Activated naive CD8-positive, alpha-beta T cell treated with anti-CD3 and anti-CD28 coated beads, Interleukin-2, amount 50 U/mL, for 24 hours (primary cell): Measurements from ENCODE around the gene KCNMB2.
"Not testable (repeated sequence)": the region's sequence is repeated elsewhere in the genome, so short reads cannot be mapped to it uniquely, and the experiment has no call there.

Experiments used
- ATAC-seq: fragments of 150-1000 bp; cut with Tn5 transposase; one replicate; pipeline ENCODE4 v1.10.0; 2021
- DNase-seq: peaks from one replicate; pipeline ENCODE4 v3.0.0; 2021
- H3K27ac Mint-ChIP-seq: one replicate; pipeline ENCODE4 v1.8.0; 2021; ENCODE audit warnings: mild to moderate bottlenecking, mixed read lengths
- H3K27me3 Mint-ChIP-seq: one replicate; pipeline ENCODE4 v1.8.0; 2021; ENCODE audit warnings: mixed read lengths
- H3K36me3 Mint-ChIP-seq: one replicate; pipeline ENCODE4 v1.8.0; 2021; ENCODE audit warnings: low read depth, mixed read lengths
- H3K4me1 Mint-ChIP-seq: one replicate; pipeline ENCODE4 v1.8.0; 2021; ENCODE audit warnings: mixed read lengths
- H3K4me3 Mint-ChIP-seq: one replicate; pipeline ENCODE4 v1.8.0; 2021; ENCODE audit warnings: mild to moderate bottlenecking, moderate library complexity, mixed read lengths
- H3K9me3 Mint-ChIP-seq: one replicate; pipeline ENCODE4 v1.8.0; 2021; ENCODE audit warnings: mixed read lengths

Gene KCNMB2

GRCh38 chr3:178851564-178851963, 315.3 kb downstream of the KCNMB2 start:
- ATAC-seq (no peak), DNase-seq (no peak)
- Mint-ChIP-seq H3K9me3 (no peaks in the 10 kb centered on the region), H3K27me3 (no peaks in the 10 kb centered on the region), H3K4me1 (no peaks in the 10 kb centered on the region), H3K27ac (no peak overlapping the region), H3K36me3 (no peaks in the 10 kb centered on the region), H3K4me3 (no peak overlapping the region)

DNA sequence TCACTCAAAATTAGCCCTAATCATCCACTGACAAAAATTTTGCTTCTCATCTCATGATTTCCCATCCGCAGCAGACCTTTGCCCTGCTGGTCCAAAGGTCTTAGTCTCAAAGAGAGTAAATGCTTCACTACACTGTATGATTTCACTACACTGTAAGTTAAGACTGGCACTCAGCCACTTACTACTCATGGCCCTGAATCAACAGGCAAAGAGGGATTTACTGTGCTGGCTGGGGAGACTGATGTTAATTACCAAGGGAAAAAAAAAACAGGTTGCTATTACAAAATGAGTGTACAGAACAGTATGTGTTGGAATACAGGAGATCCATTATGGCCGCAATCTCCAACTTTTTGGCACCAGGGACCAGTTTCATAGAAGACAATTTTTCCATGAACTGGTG, 320.6 kb downstream of the KCNMB2 start:
- H3K36me3 Mint-ChIP-seq, result no peaks in the 10 kb centered on the region
- H3K9me3 Mint-ChIP-seq, result no peaks in the 10 kb centered on the region
- no peak for DNase-seq
- H3K4me1 Mint-ChIP-seq, result no peaks in the 10 kb centered on the region
- no peak for ATAC-seq
- H3K27me3 Mint-ChIP-seq, result no peaks in the 10 kb centered on the region
- no peak overlapping the region for H3K27ac Mint-ChIP-seq
- H3K4me3 Mint-ChIP-seq, result no peak overlapping the region

GRCh38 chr3:178859386-178859785, 323.1 kb downstream of the KCNMB2 start:
- ATAC-seq, result no peak
- no peak for DNase-seq
- H3K4me1 Mint-ChIP-seq, result no peaks in the 10 kb centered on the region
- no peaks in the 10 kb centered on the region for H3K27me3 Mint-ChIP-seq
- no peaks in the 10 kb centered on the region for H3K36me3 Mint-ChIP-seq
- H3K4me3 Mint-ChIP-seq, result no peak overlapping the region
- no peak overlapping the region for H3K27ac Mint-ChIP-seq
- no peaks in the 10 kb centered on the region for H3K9me3 Mint-ChIP-seq

- not testable (repeated sequence) for H3K9me3 Mint-ChIP-seq, H3K4me3 Mint-ChIP-seq, H3K27ac Mint-ChIP-seq, H3K4me1 Mint-ChIP-seq, DNase-seq, H3K36me3 Mint-ChIP-seq, ATAC-seq, H3K27me3 Mint-ChIP-seq
Measured at GRCh38 chr3:178859900-178860436, 323.7 kb downstream of the KCNMB2 start.

GRCh38 chr3:178868681-178869080, 332.4 kb downstream of the KCNMB2 start:
- Mint-ChIP-seq H3K27me3 (no peaks in the 10 kb centered on the region), H3K9me3 (peaks cover 8% of the 10 kb centered on the region), H3K4me3 (no peak overlapping the region), H3K27ac (no peak overlapping the region), H3K4me1 (no peaks in the 10 kb centered on the region), H3K36me3 (no peaks in the 10 kb centered on the region)
- ATAC-seq (no peak), DNase-seq (no peak)

DNA sequence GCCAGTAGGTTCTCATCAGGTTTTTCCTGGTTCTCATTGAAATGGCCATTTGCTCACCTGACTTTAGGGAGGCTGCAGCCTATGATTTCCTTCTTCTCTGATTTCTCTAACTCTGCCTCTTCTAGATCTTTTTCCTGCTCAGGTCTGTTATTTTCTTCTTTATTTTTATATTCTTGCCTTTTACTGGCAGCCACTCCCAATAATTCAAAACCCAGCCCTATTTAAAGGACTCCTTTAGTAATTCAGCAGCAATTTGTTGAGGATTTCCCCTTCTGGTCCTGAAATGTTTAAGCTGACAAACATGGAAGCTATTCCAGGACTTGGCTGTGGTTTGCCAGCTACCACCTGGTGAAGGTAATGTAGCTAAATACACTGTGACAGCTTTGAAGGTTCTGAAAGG, 333.8 kb downstream of the KCNMB2 start:
- no peak for ATAC-seq
- no peak for DNase-seq
- peaks cover 8% of the 10 kb centered on the region for H3K9me3 Mint-ChIP-seq
- no peaks in the 10 kb centered on the region for H3K27me3 Mint-ChIP-seq
- no peaks in the 10 kb centered on the region for H3K4me1 Mint-ChIP-seq
- no peaks in the 10 kb centered on the region for H3K36me3 Mint-ChIP-seq
- no peak overlapping the region for H3K4me3 Mint-ChIP-seq
- H3K27ac Mint-ChIP-seq, result no peak overlapping the region

GRCh38 chr3:178875157-178875556, 338.9 kb downstream of the KCNMB2 start:
- Mint-ChIP-seq H3K9me3 (peaks cover 4% of the 10 kb centered on the region), H3K27me3 (no peaks in the 10 kb centered on the region), H3K4me1 (no peaks in the 10 kb centered on the region), H3K27ac (no peak overlapping the region), H3K4me3 (no peak overlapping the region), H3K36me3 (no peaks in the 10 kb centered on the region)
- ATAC-seq (no peak), DNase-seq (no peak)

DNA sequence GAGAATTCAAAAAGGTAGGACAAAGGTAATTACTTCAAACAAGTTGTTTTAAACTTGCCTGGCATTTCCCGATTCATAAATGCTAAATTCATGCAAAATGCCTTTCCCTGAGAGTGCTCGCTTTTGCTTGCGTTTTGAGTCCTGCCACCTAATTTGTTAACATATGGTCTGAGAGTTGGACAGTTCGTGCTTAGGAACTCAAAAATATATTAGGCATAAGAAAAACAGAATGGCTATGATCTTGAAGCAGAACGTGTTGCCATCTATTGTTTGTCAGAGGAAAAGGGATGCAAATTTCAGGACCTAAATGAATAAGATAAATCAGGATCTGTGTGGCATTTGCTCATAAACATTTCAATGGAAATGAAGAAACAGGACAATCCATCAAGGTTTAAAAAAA, 339.6 kb downstream of the KCNMB2 start:
- Mint-ChIP-seq H3K9me3 (peaks cover 4% of the 10 kb centered on the region), H3K27me3 (no peaks in the 10 kb centered on the region), H3K4me3 (no peak overlapping the region), H3K4me1 (no peaks in the 10 kb centered on the region), H3K27ac (no peak overlapping the region), H3K36me3 (no peaks in the 10 kb centered on the region)
- ATAC-seq (no peak), DNase-seq (no peak)

- no peak overlapping the region for H3K4me3 Mint-ChIP-seq
- DNase-seq (no peak), ATAC-seq (no peak)
- no peaks in the 10 kb centered on the region for H3K36me3 Mint-ChIP-seq
- no peaks in the 10 kb centered on the region for H3K9me3 Mint-ChIP-seq
- H3K27ac Mint-ChIP-seq, result no peak overlapping the region
- H3K27me3 Mint-ChIP-seq, result peaks cover 5% of the 10 kb centered on the region
- H3K4me1 Mint-ChIP-seq, result no peaks in the 10 kb centered on the region
Measured at GRCh38 chr3:178880274-178880673, 344.0 kb downstream of the KCNMB2 start.
